Dendritic cell treated with granulocyte-macrophage colony-stimulating factor and Interleukin-4, amounts not matched to agents 40 ng/mL and 50 ng/mL, for 4 days (primary cell): ENCODE results near the gene KRT78.
"Not testable (repeated sequence)": the region's sequence is repeated elsewhere in the genome, so short reads cannot be mapped to it uniquely, and the experiment has no call there.

Experiments
- H3K27ac Mint-ChIP-seq: one replicate; pipeline ENCODE4 v1.8.0; 2022; ENCODE audit warnings: mild to moderate bottlenecking, mixed read lengths
- H3K27me3 Mint-ChIP-seq: one replicate; pipeline ENCODE4 v1.8.0; 2022; ENCODE audit warnings: mild to moderate bottlenecking, mixed read lengths
- H3K36me3 Mint-ChIP-seq: one replicate; pipeline ENCODE4 v1.8.0; 2022; ENCODE audit warnings: low read depth, mixed read lengths
- H3K4me1 Mint-ChIP-seq: one replicate; pipeline ENCODE4 v1.8.0; 2022; ENCODE audit warnings: low read depth, mixed read lengths
- H3K4me3 Mint-ChIP-seq: one replicate; pipeline ENCODE4 v1.8.0; 2022; ENCODE audit warnings: mild to moderate bottlenecking, moderate library complexity, mixed read lengths
- H3K9me3 Mint-ChIP-seq: one replicate; pipeline ENCODE4 v1.8.0; 2022; ENCODE audit warnings: mixed read lengths
- intact Hi-C: fragments of 100-400 bp; cut with micrococcal nuclease; formaldehyde crosslinking; loops from one replicate; pipeline ENCODE4 v1.15.0; 2022

KRT78 gene

GRCh38 chr12:52848661-52849255 lies at the start of gene KRT78:
Gene KRT78, minus strand, starts transcription at chr12:52848994. Its CDS starts 64 bp downstream, at chr12:52848930.
- Mint-ChIP-seq H3K27me3 (peaks cover 23% of the 10 kb centered on the region), H3K4me3 (no peak within 1 kb of the TSS), H3K4me1 (peaks cover 6% of the 10 kb centered on the region), H3K9me3 (no peaks in the 10 kb centered on the region), H3K36me3 (no peaks in the 10 kb centered on the region), H3K27ac (no peak within 1 kb of the TSS)
- intact Hi-C loops, result no loop called here

DNA sequence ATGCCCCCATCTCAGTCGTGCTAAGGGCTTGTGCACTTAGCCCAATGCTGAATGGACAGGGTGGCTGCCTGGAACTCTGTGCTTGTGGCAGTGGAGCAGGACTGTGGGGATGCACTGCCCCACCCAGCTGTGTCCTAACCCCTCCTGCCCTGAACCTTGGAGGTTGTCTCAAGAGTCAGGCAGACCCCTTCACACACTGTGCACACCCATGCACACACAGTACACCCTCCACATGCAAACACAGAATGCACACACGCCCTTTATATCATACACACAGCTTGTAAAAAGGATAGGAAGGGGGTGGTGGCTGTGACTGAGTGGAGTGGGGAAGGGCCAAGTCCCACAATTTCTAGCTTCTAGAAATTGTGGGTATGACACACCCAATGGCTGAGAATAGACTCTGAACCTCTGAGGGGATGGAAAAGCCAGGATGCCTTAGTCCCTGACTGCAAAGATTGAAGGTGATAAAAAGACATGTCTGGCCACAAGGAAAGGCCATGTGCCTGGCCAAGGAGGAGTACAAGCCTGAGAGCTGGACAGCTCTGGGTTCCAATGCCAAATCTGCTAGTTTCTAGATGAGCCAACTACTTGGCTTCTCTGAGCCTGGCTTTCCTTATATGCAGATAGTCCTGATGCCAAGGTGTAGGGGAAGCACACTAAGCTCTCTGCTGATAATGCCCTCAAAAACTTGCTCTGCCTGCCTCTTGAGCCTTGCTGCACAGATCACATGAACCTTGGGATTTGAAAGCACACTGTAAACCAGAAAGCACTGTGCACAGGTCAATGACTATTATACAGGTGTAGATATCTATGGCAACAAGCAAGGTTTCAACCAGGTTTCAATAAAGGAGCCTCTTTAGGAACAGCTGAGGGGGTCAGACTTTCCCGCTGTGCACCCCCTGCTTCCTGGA lies 47.7 kb upstream of the KRT78 start:
- Mint-ChIP-seq H3K27ac (no peak overlapping the region), H3K4me1 (no peaks in the 10 kb centered on the region), H3K4me3 (no peak overlapping the region), H3K9me3 (no peaks in the 10 kb centered on the region), H3K36me3 (no peaks in the 10 kb centered on the region), H3K27me3 (peaks cover 1% of the 10 kb centered on the region)
- intact Hi-C loops, result no loop called here

DNA sequence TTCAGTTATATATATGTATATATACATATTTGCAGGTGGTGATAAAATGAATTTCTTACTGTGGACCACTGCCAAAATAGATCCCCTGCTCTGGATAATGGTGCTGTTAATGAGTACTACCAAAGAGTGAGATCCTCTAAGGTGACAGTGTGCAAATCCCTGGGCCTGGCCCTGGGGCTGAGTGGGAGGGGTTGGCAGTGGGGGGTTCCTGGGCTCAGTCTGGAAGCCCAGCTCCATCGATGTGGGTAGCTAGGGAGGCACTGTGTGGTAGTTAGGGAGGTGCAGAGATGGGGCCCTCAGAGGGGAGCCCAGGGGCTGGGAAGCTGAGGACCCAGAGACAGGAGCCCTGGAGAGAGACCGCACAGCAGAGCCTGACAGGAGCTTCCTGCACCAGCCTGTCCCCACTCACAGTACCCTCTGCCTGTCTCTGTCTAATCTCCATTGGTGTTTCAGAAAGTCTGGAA lies 47.0 kb upstream of the KRT78 start:
- intact Hi-C loops, result no loop called here
- peaks cover 1% of the 10 kb centered on the region for H3K27me3 Mint-ChIP-seq
- no peaks in the 10 kb centered on the region for H3K36me3 Mint-ChIP-seq
- no peak overlapping the region for H3K4me3 Mint-ChIP-seq
- no peak overlapping the region for H3K27ac Mint-ChIP-seq
- H3K4me1 Mint-ChIP-seq, result no peaks in the 10 kb centered on the region
- H3K9me3 Mint-ChIP-seq, result no peaks in the 10 kb centered on the region

GRCh38 chr12:52892974-52893373 lies 44.2 kb upstream of the KRT78 start:
- Mint-ChIP-seq H3K36me3 (no peaks in the 10 kb centered on the region), H3K27ac (no peak overlapping the region), H3K4me1 (peaks cover 5% of the 10 kb centered on the region), H3K9me3 (no peaks in the 10 kb centered on the region), H3K27me3 (peaks cover 4% of the 10 kb centered on the region), H3K4me3 (no peak overlapping the region)
- intact Hi-C loops, result no loop called here

DNA sequence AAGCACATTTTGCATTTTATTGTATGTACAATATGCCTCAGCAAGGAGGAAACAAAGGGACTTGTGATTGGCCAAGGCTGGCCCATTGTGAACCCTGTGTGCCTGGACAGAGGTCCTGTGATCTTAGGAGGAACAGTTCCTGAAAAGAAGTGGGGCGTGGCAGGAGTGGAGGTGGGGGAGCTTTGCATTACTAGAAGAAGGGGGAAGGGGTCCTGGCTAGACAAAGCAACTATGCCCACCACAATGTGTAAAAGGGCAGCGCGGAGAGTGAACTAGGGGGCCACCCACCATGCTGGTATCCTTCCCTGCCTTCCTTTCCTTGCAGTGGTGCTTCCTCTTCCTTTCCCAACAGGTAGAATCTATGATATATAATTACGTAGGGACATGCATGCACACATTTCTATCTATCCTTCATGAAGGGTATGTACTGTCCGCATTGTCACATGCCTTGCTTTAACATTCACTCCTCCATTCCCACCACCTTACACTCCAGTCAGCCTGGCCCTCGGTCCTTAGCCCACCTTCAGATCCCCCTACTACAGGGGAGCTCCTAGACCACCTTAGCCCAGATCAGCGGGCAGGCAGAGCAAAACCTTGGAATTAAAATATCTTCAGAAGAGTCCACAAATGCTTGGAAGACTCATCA lies 43.5 kb upstream of the KRT78 start:
- H3K4me3 Mint-ChIP-seq, result no peak overlapping the region
- H3K27ac Mint-ChIP-seq, result no peak overlapping the region
- peaks cover 5% of the 10 kb centered on the region for H3K4me1 Mint-ChIP-seq
- intact Hi-C loops, result no loop called here
- peaks cover 4% of the 10 kb centered on the region for H3K27me3 Mint-ChIP-seq
- no peaks in the 10 kb centered on the region for H3K36me3 Mint-ChIP-seq
- no peaks in the 10 kb centered on the region for H3K9me3 Mint-ChIP-seq

DNA sequence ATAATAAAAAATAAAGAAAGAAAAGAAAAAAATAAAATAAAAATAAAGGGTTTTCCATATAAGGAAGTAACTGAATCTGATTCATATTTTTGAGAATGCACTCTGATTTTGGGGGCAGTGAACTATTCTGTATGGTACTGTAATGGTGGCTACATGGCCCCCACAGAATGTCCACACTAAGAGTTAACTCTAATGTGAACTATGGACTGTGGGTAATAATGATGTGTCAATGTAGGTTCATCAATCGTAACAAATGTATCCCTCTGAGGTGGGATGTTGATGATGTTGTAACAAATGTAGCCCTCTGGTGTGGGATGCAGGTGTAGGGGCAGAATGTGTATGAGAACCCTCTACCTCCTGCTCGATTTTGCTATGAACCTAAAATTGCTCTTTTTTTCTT lies 42.2 kb upstream of the KRT78 start:
- no peaks in the 10 kb centered on the region for H3K9me3 Mint-ChIP-seq
- H3K27me3 Mint-ChIP-seq, result peaks cover 4% of the 10 kb centered on the region
- no peaks in the 10 kb centered on the region for H3K36me3 Mint-ChIP-seq
- peaks cover 5% of the 10 kb centered on the region for H3K4me1 Mint-ChIP-seq
- no peak overlapping the region for H3K4me3 Mint-ChIP-seq
- H3K27ac Mint-ChIP-seq, result no peak overlapping the region
- intact Hi-C loops, result no loop called here

- peaks cover 5% of the 10 kb centered on the region for H3K4me1 Mint-ChIP-seq
- H3K4me3 Mint-ChIP-seq, result no peak overlapping the region
- peaks cover 3% of the 10 kb centered on the region for H3K27me3 Mint-ChIP-seq
- no peaks in the 10 kb centered on the region for H3K36me3 Mint-ChIP-seq
- no peaks in the 10 kb centered on the region for H3K9me3 Mint-ChIP-seq
- H3K27ac Mint-ChIP-seq, result no peak overlapping the region
- intact Hi-C loops, result no loop called here
These were observed 41.6 kb upstream of the KRT78 start for GRCh38 chr12:52890417-52890816.

DNA sequence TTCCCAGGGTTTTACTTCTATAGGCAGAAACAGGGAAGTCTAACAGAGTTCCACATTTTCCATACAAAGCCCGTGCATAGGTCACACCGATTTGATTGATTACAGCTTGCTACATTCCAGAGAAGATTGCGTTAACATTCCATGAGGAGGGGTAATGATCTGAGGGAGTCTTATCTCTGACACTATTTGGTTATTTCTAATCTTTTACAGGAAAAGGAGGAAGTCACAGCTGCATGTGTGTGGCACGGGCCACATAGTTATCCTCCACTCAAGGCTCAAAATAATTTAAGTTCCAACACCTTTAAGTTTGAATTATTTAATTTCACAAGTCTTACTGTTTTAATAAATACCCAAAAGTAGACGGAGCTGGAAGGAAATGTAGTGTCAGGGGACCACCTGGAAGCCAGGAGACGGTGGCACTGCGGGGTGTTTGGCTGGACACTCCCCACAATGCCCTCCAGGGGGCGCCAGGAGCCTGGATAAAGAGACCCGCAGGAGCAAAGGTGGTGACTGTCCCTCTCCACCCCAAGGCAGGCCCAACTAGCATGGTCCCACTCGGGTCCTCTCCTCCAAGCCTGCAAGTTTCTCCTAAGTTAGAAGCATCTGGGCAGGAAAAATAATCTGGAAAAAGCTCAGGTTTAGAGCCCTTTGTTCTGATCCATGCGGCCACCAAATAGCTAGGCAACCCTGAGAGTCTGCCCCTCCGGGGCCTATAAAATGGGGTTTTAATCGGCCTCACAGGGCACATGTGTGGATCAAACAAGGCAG lies 35.9 kb upstream of the KRT78 start:
- Mint-ChIP-seq H3K27me3 (peaks cover 19% of the 10 kb centered on the region), H3K9me3 (no peaks in the 10 kb centered on the region), H3K4me1 (peaks cover 19% of the 10 kb centered on the region), H3K27ac (no peak overlapping the region), H3K4me3 (no peak overlapping the region), H3K36me3 (no peaks in the 10 kb centered on the region)
- intact Hi-C loops, result loop anchor here (1.0 to 10.0 kb wide), 2 partner anchors 97 to 730 kb away; no protein-coding TSS in a partner anchor

DNA sequence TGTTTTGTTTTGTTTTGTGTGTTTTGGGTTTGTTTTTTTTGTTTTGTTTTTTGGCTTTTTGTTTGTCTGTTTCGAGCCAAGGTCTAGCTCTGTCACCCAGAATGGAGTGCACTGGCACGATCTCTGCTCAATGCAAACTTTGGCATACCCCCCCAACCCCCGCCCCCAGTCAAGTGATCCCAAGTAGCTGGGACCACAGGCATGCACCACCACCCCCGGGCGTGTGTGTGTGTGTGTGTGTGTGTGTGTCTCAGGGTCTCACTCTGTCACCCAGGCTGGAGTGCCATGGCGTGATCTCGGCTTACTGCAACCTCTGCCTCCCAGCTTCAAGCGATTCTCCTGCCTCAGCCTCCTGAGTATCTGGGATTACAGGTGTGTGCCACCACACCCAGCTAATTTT lies 31.7 kb upstream of the KRT78 start:
- H3K36me3 Mint-ChIP-seq, H3K4me3 Mint-ChIP-seq, H3K9me3 Mint-ChIP-seq, H3K27ac Mint-ChIP-seq: not testable (repeated sequence)
- intact Hi-C loops, result loop anchor here (1.0 to 10.0 kb wide), 2 partner anchors 297 to 726 kb away; no protein-coding TSS in a partner anchor
- Mint-ChIP-seq H3K27me3 (peaks cover 22% of the 10 kb centered on the region), H3K4me1 (peaks cover 27% of the 10 kb centered on the region)

GRCh38 chr12:52879394-52880351 lies 30.9 kb upstream of the KRT78 start:
- Mint-ChIP-seq H3K27me3 (peaks cover 22% of the 10 kb centered on the region), H3K27ac (peak overlapping the region; percentile 67), H3K9me3 (no peaks in the 10 kb centered on the region), H3K4me1 (peaks cover 31% of the 10 kb centered on the region), H3K4me3 (peak overlapping the region; percentile 67), H3K36me3 (no peaks in the 10 kb centered on the region)
- intact Hi-C loops, result loop anchor here (1.0 to 10.0 kb wide), 3 partner anchors 296 to 725 kb away; no protein-coding TSS in a partner anchor

GRCh38 chr12:52878507-52879393 lies 30.0 kb upstream of the KRT78 start:
- H3K4me1 Mint-ChIP-seq, result peaks cover 33% of the 10 kb centered on the region

DNA sequence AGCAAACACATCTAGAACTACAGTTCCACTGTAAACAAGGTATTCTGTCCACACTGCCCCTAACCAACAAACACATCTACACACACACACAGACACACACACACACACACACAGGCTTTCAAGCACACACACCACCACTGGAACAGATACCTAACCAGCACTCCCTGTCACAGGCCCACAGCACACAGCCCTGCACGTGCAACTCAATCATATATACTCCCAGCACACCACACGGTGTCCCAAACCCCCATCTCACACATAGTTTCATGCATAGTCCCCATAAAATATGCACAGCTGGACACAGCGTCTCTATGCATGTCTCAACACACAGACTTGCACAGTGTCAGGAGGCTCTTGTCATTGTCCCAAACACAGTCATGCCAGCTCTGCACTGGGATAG lies 28.4 kb upstream of the KRT78 start:
- no peak overlapping the region for H3K27ac Mint-ChIP-seq
- H3K4me1 Mint-ChIP-seq, result peaks cover 49% of the 10 kb centered on the region
- peaks cover 23% of the 10 kb centered on the region for H3K27me3 Mint-ChIP-seq
- no peaks in the 10 kb centered on the region for H3K9me3 Mint-ChIP-seq
- no peak overlapping the region for H3K4me3 Mint-ChIP-seq
- no peaks in the 10 kb centered on the region for H3K36me3 Mint-ChIP-seq
- intact Hi-C loops, result no loop called here

More at GRCh38 chr12:52878507-52879393, 30.0 kb upstream of the KRT78 start:
- Mint-ChIP-seq H3K4me3 (no peak overlapping the region), H3K36me3 (no peaks in the 10 kb centered on the region), H3K27ac (peak overlapping the region; percentile 67), H3K9me3 (no peaks in the 10 kb centered on the region), H3K27me3 (peaks cover 22% of the 10 kb centered on the region)
- intact Hi-C loops, result loop anchor here (1.0 kb wide), 1 partner anchor 506 kb away; no protein-coding TSS in a partner anchor
